Measurements from ENCODE around the gene BMP8B. TPM values are rescaled to one million over a fixed set of nuclear protein-coding genes. Genes with fewer than 3 reads are reported as not detected.

Gene BMP8B
- total and polyA plus RNA-seq, 2 donors (not counting 1 experiment from before 2014, with no cell fraction given), result 1.5 to 2.3 TPM

GRCh38 chr1:39745016-39745670, 43.5 kb downstream of the BMP8B start:
- Mint-ChIP-seq H3K27me3 (no peaks in the 10 kb centered on the region), H3K27ac (no peak overlapping the region), H3K4me3 (no peak overlapping the region), H3K4me1 (peaks cover 7% of the 10 kb centered on the region), H3K9me3 (ENCODE audit: insufficient read depth) (no peaks in the 10 kb centered on the region)
- H3K4me2 ChIP-seq (replicated peaks; ENCODE audit: low read depth, low read length, poor library complexity, severe bottlenecking), result no peak overlapping the region
- H3K4me3 ChIP-seq (ENCODE audit: control extremely low read depth in 1 of 5, extremely low read depth in 1 of 5, insufficient read depth in 1 of 5, low read depth in 2 of 5, low read length in 4 of 5), result no peak overlapping the region
- no peaks in the 10 kb centered on the region for H3K9me3 ChIP-seq (ENCODE audit: control extremely low read depth in 1 of 3, control insufficient read depth in 2 of 3, insufficient read depth in 1 of 3, low read length in 2 of 3)
- H3K4me1 ChIP-seq (ENCODE audit: control insufficient read depth in 2 of 2, insufficient read depth in 2 of 2, low read length in 2 of 2), result no peaks in the 10 kb centered on the region
- peaks cover 11 to 91% of the 10 kb centered on the region in 2 experiments for H3K36me3 ChIP-seq (replicated peaks in 1 of 2; ENCODE audit: control extremely low read depth in 1 of 2, control insufficient read depth in 1 of 2, extremely low read depth in 1 of 2, insufficient read depth in 2 of 2, low read length in 1 of 2)
- CTCF ChIA-PET, result no interaction called here
- 94% methylated on average over 12 of the region's 16 CpGs for WGBS (ENCODE audit: insufficient coverage)
- DNase-seq, result no peak
- no peak overlapping the region for H2AFZ ChIP-seq (ENCODE audit: insufficient read depth, low read depth, low read length, poor library complexity, severe bottlenecking)
- POLR2A ChIA-PET, result no interaction called here
- H3K9ac ChIP-seq (ENCODE audit: low read length), result no peak overlapping the region
- intact Hi-C loops (cut with micrococcal nuclease), result no loop called here
- no peak for TF ChIP-seq EZH2 (IDR thresholded peaks at IDR 0.05; ENCODE audit: borderline replicate concordance, insufficient read depth, low read depth, low read length, poor library complexity, severe bottlenecking)
- TF ChIP-seq CTCF (IDR thresholded peaks at IDR 0.05), result no peak
- no peak overlapping the region for H3K27ac ChIP-seq (ENCODE audit: low read length in 2 of 2)
- H3K79me2 ChIP-seq (ENCODE audit: control insufficient read depth, insufficient read depth, low read length), result no peaks in the 10 kb centered on the region
- H4K20me1 ChIP-seq (ENCODE audit: control insufficient read depth, insufficient read depth, low read length, poor library complexity, severe bottlenecking), result peaks cover 5% of the 10 kb centered on the region
- ATAC-seq (ENCODE audit: low read depth), result no peak
- H3K27me3 ChIP-seq (replicated peaks in 1 of 4; ENCODE audit: control extremely low read depth in 1 of 4, control insufficient read depth in 3 of 4, insufficient read depth in 4 of 4, low read length in 3 of 4), result no peaks in the 10 kb centered on the region

All from B cell (primary cell).